Body of pancreas (tissue), 4 donors: Measurements from ENCODE around the gene PLXDC2.

Source experiments
- CTCF ChIP-seq, 7 experiments: fragments of 450-650 bp in 4 of 7; fragments of 200-600 bp in 3 of 7; sonication (generic) in 3 of 7; IDR thresholded peaks; one replicate each; pipeline ENCODE4 v1.5.1; 2016 to 2019; ENCODE audit warnings: antibody characterized with exemption in 7 of 7
- POLR2A ChIP-seq, 3 donors: fragments of 450-650 bp; IDR thresholded peaks; one replicate each; pipeline ENCODE4 v1.6.1; 2016; ENCODE audit warnings: antibody characterized with exemption in 3 of 3, mild to moderate bottlenecking in 2 of 3

GRCh38 chr10:19818876-19819275, 2.6 kb downstream of the PLXDC2 start:
- no peak for TF ChIP-seq CTCF (IDR thresholded peaks at IDR 0.05)
- no peak for TF ChIP-seq POLR2A (IDR thresholded peaks at IDR 0.05)
